AG20443 (cell line): ENCODE data around the gene KNOP1.

Experiments used
- DNase-seq: peaks from one replicate; pipeline ENCODE4 v3.0.0; 2012; ENCODE audit warnings: low spot score, mixed read lengths

KNOP1 gene

GRCh38 chr16:19707569-19708295, 10.3 kb downstream of the KNOP1 start:
- no peak for DNase-seq

DNA sequence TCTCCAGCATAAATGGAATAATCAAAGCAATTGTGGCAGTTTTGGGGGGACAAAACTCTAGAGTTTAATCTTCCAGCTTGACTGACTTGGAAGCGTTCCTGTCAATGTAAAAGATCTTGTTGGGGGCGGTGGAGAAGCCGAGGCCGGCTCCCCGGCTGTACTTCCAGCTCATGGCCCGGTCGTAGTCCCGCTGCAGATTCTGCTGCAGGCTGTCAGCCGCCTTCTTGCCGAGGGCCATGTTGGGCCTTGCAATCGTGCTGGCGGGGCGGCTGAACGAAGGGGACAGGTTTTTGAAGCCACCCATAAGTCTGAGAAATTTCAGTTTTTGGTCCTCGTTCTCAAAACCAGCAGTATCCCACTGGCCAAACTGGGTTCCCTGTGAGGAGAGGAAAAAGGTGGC, 11.2 kb downstream of the KNOP1 start:
- no peak for DNase-seq

GRCh38 chr16:19705843-19706242, 12.2 kb downstream of the KNOP1 start:
- DNase-seq: no peak

GRCh38 chr16:19705146-19705501, 12.9 kb downstream of the KNOP1 start:
- no peak for DNase-seq

GRCh38 chr16:19704321-19705145, 13.5 kb downstream of the KNOP1 start:
- DNase-seq: peak; percentile 59

DNA sequence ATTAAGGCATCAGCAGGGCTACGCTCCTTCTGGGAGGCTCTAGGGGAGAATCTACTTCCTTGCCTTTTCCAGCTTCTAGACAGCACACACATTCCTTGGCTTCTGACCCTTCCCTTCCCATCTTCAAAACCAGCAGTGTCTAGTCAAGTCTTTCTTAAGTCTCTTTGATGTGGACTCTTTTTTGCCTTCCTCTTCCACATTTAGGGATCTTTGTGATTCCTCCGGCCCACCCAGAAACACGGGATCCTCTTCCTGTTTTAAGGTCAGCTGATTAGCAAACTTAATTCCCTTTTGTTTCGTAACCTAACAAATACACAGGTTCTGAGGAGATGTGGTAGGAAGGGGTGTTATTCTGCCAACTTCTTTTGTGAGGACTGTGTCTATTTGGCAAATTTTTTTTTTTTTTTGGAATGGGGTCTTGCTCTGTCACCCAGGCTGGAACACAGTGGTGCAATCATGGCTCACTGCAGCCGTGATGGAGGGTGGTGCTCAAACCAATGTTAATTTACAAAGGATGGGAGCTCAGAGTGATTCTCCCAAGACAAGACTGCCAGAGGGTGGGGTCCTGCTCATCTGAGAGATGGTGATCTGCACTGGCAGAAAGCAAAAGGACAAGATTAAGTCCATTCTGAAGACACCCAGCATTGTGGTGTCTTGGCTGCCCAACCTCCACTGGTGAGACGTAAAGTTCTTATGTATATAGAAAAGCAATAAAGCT, 14.7 kb downstream of the KNOP1 start:
- no peak for DNase-seq

- no peak for DNase-seq
These were observed 16.9 kb downstream of the KNOP1 start for GRCh38 chr16:19701091-19701490.

DNA sequence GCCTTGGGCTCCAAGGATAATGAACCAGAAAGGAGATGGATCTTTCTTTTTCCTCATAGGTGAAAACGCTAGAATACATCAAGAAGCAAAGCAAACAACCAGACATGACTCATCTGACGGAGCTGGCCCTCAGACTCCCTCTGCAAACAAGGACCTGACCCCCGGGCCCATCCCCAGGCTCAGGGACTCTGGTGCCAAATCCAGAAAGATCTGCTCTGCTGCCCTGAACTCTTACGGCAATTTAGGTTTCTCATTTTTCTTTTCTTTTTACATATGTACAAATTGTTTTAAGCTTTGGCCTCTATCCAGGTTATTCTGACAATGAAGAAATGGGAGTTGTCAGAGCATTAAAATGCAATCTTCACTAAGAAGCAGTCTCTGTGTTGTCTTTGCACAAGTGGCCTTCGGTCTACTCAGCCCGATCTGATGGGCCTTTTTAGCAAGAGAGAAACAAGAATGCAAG, 17.7 kb downstream of the KNOP1 start:
- DNase-seq: peak; percentile 49

DNA sequence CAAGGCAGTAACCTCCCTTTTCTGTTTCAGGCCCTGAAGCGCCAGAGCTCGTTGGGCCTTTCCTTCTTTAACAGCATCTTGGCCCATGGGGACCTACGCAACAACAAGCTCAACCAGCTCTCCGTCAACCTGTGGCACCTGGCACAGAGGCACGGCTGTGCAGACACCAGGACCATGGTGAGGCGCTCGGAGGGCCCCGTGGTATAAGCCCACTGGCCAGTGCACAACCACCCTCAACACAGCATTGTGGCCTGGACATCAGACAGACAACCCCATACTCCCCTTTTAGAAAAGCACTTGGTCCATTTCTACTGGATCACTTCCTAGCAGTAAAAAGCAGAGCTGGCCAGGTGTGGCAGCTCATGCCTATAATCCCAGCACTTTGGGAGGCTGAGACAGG, 18.6 kb downstream of the KNOP1 start:
- DNase-seq: no peak

DNA sequence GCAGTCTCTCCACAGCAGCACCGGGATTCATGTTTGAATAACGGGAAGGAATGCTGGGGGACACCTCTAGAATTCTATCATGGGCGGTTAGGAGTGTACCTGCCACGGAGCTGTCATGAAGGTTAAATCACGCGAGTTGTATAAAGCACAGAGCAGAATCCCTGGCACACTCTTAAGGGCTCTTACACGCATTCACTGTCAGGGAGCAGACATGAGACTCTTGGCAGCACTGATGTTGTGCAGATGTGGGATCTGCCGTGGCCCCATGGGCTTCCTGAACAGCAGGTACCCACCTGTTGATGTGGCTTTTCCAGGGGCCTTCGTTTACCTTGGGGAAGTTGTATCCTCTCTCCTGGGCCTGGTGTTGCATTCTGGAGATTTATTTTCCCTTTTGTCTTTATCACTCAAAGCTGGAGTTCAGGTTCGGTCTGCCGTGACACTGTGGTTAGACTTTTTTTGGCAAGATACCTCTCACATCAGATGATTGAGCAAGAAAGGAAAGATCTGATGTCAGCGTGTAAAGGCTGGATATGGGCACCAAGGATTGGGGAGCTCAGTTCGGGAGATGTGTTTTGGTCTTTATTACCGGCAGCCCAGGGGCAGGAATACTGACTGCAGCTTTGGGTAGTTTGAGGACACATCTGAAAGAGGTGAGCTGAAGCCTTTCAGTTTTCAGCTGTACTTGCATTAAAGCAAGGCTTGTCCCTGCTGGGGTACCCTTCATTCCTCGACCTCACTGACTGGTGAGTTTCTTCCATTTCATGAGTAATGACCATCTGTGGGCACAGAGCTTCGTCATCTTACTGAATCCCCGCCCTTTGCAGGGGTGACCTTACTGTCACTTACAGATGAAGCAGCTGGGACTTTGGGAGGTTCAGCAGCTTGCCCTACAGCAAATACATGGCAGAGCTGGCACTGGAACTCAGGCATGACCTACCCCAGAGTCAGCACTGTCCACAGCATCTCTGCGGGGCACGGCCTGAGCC, 19.3 kb downstream of the KNOP1 start:
- DNase-seq: peak; percentile 79

GRCh38 chr16:19697756-19698318, 20.2 kb downstream of the KNOP1 start:
- no peak for DNase-seq

GRCh38 chr16:19696961-19697360, 21.1 kb downstream of the KNOP1 start:
- DNase-seq: no peak

DNA sequence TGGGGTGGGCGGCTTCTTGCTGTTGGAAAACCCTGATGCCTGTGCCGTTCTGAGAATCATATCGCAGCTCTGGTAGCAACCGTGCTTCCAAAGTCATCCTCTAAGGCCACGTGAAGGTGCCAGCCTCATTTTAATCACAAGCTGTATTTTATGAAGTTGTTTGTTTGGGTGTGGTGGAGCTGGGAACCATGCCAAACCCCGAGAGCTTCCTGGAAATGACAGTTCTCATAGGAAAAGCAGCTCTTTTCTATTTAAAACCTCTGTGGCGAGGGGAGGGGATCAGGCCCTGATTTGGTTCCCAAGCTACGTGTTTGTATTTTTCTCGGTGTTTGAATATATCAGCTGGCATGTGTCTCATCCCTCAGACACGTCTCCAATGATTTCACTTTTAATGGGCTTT, 21.7 kb downstream of the KNOP1 start:
- peak; percentile 88 for DNase-seq

- DNase-seq: no peak
These were observed 23.0 kb downstream of the KNOP1 start for GRCh38 chr16:19694989-19695388.

GRCh38 chr16:19691161-19691711, 26.8 kb downstream of the KNOP1 start:
- DNase-seq: no peak

- DNase-seq: no peak
These were observed 27.8 kb downstream of the KNOP1 start for GRCh38 chr16:19690196-19690595.

GRCh38 chr16:19689342-19689741, 28.7 kb downstream of the KNOP1 start:
- DNase-seq: no peak

- no peak for DNase-seq
These were observed 29.5 kb downstream of the KNOP1 start for GRCh38 chr16:19688396-19689024.

DNA sequence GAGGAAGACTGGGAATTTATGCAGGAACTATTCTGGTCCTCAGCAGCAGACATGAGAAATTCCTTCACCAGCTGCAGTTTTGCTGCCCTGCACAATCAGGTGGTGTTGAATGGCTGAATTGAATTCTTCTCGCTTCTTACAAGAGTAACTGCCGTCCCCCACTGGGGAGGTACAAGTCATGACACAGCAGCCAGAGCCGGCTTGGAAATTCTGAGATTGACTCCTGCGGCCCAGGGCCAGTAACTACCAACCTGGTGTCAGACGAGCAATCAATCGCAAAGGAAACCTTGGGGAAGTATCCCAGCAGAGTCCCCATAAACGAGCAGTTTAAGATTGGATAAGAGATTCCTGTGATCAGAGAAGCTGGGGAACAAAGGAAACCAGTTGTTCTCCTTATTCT, 30.7 kb downstream of the KNOP1 start:
- no peak for DNase-seq

GRCh38 chr16:19685176-19685575, 32.9 kb downstream of the KNOP1 start:
- no peak for DNase-seq
